NCI-H774 (cell line): ENCODE data around the gene ENAH.
"Not testable (repeated sequence)": the region's sequence is repeated elsewhere in the genome, so short reads cannot be mapped to it uniquely, and the experiment has no call there.

ENCODE experiments used
- DNase-seq: peaks from one replicate; lab custom pipeline; 2025; lab: John Stamatoyannopoulos, UW

The ENAH gene

DNA sequence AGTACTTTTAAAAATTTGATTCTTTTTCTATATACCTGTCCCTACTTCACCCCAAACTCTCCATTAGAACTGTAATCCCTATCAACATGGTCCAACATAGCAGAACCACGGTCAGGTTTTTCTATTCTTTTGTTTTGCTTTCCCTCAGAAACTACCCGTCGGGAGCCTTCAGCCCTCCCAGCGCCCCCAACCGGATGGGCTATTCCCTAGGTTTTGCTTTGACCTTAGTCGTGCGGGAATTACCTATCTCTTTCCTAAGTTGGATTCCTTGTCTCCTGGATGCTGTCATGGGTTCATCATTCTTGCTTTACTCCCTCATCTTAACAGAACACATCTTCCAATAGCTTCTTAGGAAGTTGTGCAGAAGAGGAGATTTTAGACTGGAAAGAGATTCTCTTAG is 127.5 kb downstream of the ENAH start:
- no peak for DNase-seq

DNA sequence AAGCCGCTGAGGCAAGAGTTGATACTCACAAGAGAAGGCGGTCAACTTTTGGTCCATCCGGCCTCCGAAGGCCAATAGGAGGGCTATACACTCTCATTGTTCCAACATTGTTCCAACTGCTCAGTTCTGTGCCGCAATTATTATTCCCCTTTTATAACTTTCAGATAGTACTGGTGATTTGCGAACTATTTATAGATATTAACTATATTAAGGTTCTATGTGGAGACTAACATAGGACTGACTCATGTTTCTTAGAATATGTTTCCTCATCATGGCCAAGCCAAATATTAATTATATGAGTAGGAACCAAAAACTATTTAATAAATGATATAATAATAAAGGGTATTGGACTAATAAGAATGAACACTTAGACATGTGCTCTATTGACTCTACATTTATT is 128.4 kb downstream of the ENAH start:
- DNase-seq, result no peak

GRCh38 chr1:225523263-225523950 is 129.5 kb downstream of the ENAH start:
- no peak for DNase-seq

GRCh38 chr1:225522588-225523262 is 130.2 kb downstream of the ENAH start:
- DNase-seq, result no peak

DNA sequence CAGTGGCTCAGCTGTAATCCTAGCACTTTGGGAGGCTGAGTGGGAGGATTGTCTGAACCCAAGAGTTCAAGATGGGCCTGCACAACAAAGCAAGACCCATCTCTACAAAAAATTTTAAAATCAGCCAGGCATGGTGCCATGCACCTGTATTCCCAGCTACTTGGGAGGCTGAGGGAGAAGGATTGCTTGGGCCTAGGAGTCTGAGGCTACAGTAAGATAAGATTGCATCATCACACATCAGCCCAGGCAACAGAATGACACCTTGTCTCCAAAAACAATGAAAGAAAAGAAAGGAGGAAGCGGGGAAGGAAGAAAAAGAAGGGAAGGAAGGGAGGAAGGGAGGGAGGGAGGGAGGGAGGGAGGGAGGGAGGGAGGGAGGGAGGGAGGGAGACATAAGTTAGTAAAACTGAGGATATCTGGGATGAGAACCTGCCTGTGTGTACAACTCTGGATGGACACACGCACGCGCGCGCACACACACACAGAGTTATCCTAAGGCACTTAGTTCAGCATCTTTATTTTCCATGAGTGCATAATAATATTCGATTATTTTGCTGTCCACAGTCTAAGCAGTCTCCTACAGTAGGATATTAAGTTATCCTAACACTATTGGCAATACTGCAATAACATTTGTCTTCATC is 132.2 kb downstream of the ENAH start:
- no peak for DNase-seq

DNA sequence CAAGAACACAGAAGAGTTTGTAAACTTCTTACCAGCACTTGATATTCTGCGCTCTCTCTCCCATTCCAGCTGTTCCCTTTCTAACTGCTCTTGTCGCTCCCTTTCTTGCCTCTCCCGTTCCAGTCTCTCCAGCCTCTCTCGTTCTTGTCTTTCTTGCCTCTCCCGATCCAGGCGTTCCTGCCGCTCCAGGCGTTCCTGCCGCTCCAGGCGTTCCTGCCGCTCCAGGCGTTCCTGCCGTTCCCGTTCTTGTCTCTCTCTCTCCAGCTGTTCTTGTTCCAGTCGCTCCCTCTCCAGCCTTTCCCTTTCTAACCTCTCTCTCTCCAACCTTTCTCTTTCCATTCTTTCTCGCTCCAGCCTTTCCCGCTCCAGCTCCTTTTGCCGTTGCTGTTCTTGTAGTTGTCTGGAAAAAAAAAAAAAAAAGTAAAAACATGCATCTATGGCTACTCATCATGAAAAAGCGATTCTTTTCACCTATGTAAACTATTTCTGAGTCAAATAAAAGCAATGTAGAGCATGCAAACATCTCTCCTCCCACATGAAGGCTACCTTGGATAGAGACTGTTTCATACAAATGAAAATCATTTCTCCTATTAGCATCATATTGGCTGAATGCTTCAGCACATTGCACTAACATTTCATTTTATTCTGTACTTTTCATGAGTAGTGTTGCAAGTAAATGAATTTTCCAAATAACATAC is 133.6 kb downstream of the ENAH start:
- no peak for DNase-seq

- no peak for DNase-seq
These were observed 135.2 kb downstream of the ENAH start for GRCh38 chr1:225517697-225518096.

DNA sequence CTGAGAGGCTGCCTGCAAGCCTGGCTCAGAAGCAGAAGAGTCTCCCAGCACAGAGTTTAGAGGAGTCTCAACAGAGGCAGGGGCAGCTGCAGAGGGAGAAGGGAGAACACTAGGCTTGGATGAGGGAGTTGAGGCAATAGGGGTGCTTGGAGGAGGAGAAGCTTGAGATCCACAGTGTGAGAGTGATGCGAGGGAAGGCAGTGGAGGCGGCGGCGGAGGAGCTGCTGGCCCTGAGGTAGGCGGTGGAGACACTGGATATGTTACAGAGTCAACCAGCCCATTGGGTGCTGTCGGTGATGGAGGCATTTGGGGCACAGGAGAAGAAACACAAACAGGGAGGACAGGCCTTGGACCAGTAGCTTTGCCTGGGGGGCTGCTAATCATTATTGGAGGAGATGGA is 135.7 kb downstream of the ENAH start:
- DNase-seq, result no peak

DNA sequence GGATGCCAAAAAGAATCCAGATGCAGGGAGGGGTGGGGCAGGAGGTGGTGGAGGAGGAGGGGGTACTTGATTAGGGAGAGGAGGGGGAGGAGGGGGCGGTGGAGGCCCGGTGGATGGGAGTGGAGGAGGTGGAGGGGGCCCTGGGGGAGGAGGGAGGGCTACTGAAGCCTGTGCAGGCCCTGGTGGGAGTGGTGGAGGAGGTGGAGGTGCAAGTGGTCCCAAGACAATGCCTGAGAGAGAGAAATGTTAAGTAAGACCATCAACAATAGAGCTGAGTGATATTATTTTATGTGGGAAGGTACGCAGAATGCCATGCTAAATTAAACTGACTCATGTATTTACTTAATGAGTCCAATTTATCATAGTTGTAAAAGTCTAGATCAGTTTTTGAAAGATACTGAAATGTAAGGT is 138.2 kb downstream of the ENAH start:
- DNase-seq, result no peak

GRCh38 chr1:225513576-225513975 is 139.3 kb downstream of the ENAH start:
- DNase-seq, result not testable (repeated sequence)

GRCh38 chr1:225511828-225512381 is 141.0 kb downstream of the ENAH start:
- no peak for DNase-seq

GRCh38 chr1:225510740-225511139 is 142.2 kb downstream of the ENAH start:
- DNase-seq, result not testable (repeated sequence)

- DNase-seq, result no peak
These were observed 143.2 kb downstream of the ENAH start for GRCh38 chr1:225509770-225510169.

- no peak for DNase-seq
These were observed 143.6 kb downstream of the ENAH start for GRCh38 chr1:225509376-225509707.

- DNase-seq, result peak; percentile 88
These were observed 144.2 kb downstream of the ENAH start for GRCh38 chr1:225508538-225509375.

DNA sequence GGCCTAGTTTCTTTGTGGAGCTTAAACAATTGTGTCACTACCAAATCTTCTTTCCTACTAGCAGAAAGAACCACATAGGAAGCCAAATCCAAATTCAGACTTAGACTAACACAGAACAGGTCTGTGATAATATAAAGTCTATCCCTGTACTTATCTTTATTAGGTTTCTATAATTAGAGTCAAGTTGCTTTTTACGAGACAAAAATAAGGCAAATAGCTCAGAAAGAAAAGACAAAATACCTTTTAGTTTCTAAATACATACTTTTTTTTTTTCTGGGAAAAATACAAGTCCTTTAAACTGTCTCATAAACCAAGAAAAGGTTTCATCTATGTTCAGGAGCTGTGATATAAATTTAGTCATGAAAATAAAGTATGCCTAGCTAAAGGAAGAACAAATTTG is 146.2 kb downstream of the ENAH start:
- DNase-seq, result no peak

- DNase-seq, result no peak
These were observed 148.1 kb downstream of the ENAH start for GRCh38 chr1:225504776-225505175.

DNA sequence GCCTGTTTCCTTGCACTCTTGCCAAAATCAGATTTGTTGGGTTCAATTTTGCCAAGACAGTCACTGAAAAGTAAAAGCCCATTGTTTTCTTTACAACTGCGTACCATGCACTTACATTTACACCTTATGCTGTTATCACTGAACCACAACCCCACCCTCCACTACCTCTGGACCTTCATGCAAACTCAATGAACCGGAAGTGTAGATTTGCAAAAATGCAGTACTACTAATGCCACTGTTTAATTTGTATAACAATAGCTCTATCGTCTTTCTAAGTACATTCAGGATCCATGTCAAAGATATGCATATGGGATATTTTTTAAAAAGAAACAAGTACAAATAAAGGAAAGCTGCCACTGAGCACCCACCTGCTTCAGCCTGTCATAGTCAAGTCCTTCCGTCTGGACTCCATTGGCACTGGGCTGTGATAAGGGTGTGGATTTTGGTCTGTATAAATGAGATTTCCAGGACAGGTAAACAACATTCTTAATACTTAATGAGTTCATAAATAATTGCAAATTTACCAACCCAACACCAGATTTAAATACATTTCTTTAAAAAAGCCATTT is 152.2 kb downstream of the ENAH start:
- no peak for DNase-seq

- DNase-seq, result no peak
These were observed 154.3 kb downstream of the ENAH start for GRCh38 chr1:225498549-225499136.

DNA sequence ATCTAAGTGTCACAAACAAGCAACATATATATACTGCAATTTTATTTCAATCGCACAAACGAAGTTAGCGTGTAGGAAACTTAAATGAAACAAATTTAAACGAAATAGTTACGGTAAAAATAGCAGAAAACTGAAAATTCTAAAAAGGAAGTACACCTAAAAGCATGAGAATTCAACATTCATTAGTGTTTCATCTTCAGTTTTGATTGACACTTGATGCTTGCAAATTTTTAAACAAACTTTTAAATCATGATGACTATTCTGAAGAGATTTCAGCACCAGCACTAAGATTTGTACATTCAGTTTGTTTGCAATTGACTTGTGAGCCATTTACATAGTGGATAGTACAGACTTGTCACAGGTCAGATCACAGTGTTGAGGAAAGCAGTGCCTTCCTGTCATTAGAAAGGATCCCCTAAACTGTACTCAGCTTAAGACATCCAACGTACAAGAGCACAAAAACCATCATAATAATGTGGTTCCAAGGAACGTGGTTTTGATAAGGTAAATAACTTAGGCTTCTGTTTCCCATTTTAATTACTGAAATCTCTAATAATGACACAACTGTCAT is 158.0 kb downstream of the ENAH start:
- DNase-seq, result no peak
